Stimulated activated CD4-positive, alpha-beta T cell treated with anti-CD3 and anti-CD28 coated beads, Interleukin-15, amount 100 ng/mL, for 48 hours (primary cell): ENCODE measurements around the gene ATP2C2.
"Not testable (repeated sequence)": the region's sequence is repeated elsewhere in the genome, so short reads cannot be mapped to it uniquely, and the experiment has no call there.

ENCODE experiments used
- DNase-seq, 2 donors: peaks; one replicate each; pipeline ENCODE4 v3.0.0-alpha.2; 2020; ENCODE audit warnings: low read depth in 2 of 2

ATP2C2 gene

DNA sequence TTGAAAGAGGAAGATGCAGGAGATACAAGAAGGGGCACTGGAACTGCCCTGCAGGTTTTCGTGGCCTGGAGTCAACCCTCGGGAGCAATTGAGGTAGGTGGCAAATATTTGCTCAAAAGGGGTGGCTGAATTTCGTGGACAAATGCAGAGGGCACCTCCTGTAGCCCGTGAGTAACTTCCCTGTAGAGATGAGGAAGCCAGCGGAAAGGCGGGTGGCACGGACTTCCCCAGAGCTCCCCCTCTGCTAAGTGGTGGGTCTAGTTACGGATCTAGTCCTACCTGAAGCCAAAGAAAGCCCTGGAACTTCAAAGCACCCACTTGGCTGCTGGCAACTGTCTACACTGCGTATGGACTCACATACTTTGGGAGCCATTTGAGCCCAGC lies 1.0 kb upstream of the ATP2C2 start:
- no peak for DNase-seq

DNA sequence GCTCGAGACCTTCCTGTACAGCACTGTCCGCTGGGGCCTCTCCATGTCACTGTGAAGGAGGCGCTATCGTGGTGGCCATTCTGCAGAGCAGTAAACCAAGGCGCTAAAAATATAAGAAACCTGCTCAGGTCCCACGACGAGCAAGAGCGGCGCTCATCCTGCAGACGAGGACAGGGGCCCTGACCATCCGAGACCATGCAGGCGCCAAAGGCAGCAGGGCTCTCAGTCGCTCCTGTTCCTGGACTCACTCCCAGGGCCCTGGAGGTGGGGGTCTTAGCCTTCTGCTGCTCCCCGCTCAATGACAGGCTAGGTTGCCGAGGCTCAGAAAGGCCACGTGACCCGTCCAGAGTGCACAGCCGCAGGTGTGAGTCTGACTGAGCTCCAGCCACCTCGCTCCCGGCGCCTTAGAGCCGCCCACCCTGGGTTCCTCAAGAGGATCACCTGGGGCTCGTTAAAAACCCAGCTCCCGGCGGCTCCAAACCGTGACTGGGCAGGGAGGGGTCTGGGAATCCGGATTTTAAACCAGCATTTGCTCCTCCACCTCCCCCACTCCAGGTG lies 509 bp upstream of the ATP2C2 start:
- no peak for DNase-seq

DNA sequence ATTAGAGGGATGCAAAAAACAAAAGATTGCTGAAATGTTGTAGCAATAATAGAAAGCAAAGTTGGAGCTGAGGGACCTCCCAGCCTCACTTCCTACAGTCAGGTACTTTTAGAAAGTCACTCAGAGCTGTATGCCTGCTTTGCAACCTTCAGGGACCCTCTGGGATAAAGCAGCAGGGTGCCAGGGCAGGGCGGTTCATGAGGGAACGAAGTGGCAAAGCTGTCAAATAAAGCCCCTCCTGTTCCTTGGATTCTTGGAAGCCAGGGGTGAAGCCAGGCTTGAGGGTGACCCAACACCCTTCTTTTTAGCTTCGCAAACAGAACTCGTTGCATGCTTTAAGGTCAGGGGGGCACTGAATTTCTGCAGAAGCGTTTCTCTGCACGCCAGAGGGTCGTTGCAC lies 767 bp downstream of the ATP2C2 start:
- no peak for DNase-seq

DNA sequence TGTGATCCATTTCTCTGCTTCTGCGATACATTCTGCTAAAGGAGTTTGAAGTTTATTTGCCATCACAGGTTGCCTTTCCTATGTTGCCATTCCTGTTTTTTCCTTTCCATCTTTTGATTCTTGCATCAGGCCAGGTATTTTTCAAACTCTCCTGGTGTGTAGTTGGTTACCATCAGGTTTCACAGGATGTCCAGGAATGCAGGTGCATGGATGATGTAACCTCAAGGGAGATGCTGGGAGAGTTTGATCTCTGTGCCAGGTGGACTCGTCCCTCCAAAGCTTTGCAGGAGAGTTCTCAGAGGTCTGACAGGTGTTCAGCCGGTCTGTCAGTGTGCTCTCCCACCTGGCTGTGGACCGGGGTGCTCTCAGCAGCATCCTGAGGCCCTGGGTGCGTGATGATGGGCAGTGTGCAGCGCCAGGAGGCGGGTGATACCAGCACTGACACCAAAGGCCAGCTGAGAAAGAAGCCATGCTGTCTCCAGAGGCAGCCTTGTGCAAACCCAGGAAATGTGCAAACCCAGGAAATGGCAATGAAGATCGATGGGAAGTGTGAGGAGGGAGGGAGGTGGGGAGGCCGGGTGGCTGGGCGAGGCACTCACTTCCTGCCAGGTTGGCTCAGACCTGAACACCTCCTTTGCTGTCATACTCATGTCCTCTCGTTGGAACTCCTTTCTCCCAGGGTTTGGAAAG lies 1.7 kb downstream of the ATP2C2 start:
- no peak for DNase-seq

DNA sequence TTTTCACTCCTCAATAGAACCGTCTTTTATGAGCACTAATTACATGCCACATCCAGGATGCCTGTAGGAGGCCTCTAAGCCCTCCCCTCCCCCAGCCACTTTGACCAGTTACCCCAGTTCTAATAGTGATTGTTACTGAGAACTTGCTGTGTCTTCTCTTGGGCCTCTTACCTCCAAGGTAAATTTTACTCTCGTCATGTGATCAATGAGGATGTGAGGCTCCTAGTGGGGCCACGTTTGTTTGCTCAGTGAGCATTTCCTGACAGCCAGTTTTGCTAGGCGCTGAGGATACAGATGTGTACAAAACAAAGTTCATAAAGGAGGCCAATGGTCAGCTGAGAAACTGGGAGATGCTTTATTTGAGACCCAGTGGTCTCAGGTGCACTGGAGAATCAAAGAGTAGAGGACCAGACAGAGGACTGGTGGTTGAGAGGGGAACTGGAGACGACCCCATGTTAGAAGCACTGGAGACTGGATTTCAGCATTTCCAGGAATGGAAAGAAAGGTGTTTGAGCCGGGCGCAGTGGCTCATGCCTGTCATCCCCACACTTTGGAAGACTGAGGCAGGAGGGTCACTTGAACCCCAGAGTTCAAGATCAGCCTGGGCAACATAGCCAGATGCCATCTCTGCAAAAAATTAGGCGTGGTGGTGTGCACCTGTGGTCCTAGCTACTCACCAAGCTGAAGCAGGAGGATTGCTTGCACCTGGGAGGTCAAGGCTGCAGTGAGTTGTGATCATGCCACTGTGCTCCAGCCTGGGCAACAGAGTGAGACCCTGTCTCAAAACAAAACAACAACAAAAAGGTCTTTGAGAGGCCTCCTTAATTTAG lies 2.6 kb downstream of the ATP2C2 start:
- no peak for DNase-seq

DNA sequence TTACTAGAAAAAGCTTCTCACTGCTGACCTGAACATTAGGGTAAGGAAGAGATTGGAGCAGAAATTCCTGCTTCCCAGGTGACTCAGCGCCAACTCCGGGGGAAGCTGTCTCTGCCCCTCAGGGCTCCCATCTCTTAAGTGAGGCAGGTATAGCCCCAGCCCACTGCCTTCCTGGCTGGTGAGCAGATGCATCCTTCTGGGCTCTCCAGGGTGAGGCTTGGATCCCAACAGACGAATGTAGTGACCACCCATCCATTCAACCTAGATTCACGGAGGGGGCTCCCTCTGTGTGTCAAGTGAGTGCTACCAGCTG lies 3.2 kb downstream of the ATP2C2 start:
- no peak for DNase-seq

DNA sequence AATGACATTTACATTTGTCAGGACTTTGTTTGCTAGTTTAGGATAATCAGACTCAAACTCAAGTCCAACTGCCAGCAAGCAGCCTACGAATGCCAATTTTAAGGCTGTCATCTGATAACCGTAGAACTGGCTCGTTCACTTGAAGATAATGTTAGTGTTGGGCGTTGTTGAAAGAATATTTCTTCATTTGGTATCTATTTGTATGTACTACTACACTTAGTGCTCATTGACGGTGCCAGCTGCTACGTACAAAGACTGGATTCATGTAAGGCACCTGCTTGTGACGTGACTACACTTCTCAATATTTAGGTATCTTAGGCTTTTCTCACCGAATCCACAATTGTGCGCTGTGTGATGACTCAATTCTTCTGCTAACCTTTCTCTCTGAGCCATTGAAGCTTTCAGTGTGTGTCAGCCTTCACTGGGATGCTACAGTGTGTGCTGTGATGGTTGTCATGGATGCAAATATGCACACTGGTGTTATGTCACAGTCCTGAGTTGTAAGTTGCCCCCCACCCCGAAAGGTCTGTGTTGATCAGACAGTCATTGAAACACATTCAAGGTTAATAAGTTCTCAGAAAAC lies 5.7 kb downstream of the ATP2C2 start:
- DNase-seq, result no peak

DNA sequence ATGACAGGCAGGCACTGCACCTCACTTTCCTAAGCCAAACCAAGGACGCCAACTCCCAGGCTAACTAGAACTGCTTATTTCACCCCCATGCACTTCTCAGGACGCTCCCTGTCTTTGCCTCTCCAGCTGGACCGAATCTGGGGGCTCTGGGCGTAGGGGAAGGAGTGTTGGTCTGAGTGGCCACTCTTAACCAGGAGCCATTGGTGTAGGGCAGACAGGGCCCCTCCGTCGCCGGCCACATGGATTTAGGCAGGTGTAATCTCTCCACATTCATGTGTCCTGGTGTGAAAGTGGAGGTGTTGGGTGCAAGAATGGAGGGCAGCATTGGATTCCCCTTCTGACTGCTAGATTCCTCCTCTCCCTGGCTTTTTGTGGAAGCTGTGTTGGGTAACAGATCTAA lies 9.8 kb downstream of the ATP2C2 start:
- no peak for DNase-seq

DNA sequence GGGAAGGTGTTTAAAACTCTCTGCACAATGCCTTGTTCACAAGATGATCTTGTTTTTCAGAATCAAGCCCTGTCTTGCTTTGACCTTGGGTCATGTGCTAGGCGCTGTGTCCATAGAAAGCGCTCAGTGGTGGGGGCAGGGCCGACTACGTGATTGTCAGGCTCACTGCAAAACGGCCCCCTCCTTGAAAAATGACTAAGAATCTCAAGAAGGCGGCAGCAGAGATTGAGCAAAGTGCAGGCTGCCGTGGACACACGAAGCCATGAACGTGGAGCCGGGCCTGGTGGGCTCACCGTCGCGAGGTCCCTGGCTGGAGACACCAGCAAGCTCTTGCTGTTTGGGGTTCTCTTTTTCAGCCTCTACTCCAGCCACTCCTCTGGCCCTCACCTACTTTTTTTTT lies 10.2 kb downstream of the ATP2C2 start:
- DNase-seq, result no peak

DNA sequence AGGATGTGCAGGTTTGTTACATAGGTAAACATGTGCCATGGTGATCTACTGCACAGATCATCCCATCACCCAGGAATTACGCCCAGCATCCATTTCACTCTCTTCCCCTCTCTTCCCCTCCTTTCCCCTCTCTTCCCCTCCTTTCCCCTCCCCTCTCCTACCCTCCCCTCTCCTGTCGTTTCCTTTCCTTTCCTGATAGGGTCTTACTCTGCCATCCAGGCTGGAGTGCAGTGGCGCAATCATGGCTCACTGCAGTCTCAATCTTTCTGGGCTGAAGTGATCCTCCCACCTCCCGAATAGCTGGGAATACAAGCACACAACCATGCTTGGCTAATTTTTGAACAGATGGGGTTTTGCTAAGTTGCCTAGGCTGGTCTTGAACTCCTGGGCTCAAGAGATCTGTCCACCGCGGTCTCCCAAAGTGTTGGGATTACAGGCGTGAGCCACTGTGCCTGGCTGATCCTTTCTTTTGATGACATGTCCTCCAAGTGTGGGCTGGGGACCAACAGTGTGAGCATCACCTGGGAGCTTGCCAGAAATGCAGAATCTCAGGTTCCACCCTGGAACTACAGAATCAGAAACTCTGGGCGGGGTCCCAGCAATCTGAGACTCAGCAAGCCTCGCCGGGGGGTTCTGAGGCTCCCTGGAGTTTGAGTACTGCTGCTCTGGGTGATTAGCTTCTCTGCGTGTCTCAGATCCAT lies 10.8 kb downstream of the ATP2C2 start:
- no peak for DNase-seq

DNA sequence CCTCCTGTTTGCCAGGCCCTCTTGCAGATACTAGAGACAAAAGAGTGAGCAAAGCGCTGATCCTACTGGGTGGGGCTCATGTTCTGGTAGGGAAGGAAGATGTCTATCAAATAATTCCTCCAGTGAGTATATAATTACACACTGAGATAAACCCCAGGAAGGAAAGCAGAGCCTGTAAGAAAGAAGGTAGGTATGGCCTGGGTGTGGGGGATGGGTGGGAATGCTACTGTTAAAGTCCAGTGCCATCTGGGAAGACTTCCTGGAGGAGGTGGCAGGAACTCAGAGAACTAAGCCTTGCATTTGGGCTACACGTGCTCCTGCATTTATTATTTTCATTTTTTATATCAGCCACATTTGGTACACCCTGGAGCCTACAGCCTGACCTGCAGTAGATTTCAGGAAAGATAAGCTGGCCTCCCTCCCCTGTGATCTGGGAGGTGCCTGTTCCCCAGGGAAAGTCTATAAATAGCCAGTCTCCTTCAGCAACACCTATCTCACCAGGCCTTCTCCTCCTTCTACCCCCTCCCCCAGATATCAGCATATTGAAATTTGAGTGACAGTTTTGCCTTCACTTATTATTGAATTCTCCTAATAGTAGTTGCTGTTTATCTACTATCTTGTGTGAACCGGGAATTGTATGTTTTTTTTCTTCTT lies 11.5 kb downstream of the ATP2C2 start:
- no peak for DNase-seq

DNA sequence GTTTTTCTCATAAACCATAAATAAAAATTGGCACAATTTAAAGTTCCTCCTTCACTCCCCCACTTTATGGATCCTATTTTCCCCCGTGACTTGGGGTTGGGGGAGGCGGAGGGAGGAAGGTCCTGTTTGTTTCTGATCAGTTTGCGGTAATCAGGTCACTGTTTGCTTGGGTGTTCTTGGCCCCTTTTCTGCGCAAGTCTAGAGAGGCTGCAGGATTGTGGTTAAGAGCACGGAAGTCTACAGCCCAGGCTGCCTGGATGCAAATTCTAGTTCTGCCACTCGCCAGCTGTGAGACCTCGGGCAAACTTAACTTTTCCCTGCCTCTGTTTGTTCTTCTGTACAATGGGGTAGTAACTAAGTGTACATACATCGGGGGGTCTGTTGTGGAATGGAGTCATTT lies 12.1 kb downstream of the ATP2C2 start:
- no peak for DNase-seq

DNA sequence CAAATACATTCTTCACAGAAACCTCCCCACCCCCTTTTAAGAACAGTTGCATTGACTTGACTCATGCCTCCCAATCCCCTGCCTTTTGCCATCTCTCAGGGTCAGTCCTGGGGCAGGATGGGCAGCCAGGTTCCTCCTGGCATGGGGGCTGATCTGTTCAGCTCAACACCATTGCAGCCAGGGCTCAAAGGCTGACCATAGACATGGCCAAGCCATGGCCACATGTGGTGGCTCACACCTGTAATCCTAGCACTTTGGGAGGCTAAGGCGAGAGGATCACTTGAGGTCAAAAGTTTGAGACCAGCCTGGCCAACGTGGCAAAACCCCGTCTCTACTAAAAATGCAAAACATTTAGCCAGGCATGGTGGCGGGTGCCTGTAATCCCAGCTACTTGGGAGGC lies 14.1 kb downstream of the ATP2C2 start:
- DNase-seq, result no peak

DNA sequence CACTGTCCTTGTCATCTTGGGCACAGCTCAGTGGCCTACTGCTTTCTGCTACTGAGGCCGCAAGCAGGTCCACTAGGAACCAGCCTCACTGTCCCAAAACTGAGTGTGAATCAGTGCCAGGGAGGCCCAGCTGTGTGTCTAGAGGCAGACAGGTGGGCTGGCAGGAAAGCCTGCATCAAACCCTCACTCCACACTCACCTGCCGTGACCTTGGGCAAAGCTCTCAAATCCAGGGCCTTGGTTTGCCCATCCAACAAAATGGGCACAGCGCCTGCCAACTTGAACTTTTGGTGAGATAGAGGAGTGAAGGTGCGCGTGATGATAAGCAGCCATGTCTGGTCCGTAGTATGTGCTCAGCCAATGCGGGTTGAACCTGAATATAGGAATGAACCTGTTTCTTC lies 14.8 kb downstream of the ATP2C2 start:
- no peak for DNase-seq

DNA sequence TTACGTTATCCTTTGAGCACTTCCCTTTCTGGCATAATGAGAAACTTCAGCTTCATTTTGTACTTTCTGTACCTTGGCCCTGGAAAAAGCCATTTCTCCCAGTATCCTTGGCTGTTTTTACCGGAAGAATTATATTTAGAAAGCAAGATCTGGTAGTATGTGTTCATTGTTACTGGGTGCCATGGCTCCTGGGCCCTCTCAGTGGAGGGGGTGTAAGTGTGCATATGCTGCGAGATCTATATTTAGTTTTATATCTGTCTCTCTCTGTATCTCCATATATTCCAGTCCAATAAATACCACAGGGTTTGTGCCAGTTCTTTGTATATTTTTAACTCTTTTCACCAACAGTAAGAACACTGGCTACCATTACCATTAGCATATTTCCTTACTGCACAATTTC lies 17.7 kb downstream of the ATP2C2 start:
- no peak for DNase-seq

DNA sequence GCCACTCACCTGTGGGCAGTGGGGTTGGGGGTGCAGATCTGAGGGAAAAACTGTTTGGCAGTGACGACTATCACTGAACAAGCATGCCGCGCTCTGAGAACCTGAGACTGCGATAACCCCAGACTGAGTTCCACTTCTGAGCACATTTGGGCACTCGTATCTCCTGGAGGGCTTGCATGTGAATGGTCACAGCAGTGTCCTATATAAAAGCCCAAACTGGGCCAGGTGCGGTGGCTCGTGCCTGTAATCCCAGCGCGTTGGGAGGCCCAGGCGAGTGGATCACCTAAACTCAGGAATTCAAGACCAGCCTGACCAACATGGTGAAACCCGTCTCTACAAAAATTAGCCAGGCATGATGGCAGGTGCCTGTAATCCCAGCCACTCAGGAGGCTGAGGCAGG lies 18.7 kb downstream of the ATP2C2 start:
- DNase-seq, result no peak

DNA sequence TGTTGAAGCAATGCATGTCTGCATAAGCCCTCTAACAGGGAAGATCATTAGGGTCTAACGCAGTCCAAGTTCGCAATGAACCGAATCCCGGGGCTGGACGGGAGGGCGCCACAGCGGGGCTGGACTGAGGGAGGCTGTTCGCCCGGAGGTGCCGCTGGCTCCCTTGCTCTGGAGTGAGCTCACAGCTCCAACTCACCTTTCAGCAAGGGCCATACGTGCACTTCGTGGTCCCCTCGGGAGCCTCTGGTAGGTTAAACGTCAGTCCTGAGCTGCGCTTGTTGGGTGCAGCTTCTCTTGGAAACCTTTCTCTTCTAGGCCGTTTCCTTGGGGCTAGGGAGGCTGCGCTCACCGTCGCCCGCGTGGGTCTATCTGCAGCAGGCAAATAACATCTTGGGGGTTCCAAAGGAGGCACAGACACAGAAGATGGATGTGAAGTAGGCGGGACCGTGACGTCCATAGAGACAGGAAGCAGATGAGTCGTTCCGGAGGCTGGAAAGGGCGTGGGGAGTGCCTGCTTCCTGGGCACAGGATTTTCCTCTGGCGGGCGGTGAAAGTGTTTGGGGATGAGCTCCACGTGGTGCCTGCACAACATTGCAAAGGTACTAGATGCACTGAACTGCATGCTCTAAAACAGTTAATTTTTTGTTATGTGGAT lies 21.9 kb downstream of the ATP2C2 start:
- no peak for DNase-seq

DNA sequence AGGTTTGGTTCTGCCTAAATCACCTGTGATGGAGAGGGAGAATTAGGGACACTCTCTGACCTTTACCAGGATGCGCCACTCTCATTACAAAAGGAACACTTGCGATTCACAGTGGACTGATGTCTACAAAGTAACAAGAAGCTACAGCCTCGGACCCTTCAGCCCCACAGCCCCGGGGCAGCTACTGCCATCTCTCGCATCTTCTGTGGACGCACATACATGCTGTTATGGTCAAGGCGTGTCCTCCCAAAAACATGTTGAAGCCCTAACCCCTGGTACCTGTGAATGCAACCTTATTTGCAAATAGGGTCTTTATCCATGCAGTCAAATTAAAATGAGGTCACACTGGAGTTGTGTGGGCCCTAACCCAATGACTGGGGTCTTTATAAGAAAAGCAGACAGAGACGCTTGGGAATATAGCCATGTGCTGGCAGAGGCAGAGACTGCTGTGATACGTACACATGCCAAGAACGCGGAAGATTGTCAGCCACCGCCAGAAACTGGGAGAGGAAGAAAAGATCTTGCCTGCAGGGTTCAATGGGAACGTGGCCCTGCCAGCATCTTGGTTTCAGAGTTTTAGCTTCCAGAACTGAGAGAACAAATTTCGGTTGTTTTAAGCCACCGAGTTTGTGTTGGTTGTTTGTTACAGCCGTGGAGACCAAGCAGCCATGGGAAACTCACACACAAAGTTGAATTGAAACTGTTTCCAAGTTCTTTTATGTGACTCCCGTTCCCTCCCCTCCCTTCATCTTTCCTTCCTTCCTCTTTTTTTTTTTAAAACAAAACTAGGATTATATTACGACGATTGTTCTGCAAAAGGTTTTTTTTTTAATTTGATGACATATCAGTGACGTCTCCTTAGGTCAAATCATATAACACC lies 23.1 kb downstream of the ATP2C2 start:
- DNase-seq, result no peak

DNA sequence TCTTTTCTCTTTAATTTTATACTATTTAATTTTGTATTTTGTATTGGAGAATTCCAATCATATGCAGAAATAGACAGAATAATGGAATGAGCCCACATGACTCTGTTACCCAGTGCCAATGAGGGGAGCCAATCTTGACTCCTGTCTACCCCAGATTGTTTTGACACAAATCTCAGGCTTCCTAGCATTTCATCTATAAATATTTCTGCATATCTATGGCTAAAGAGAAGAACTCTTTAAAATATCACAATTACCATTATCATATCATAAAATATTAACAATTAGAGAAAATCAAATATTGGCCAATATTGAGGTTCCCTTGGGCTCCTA lies 23.7 kb downstream of the ATP2C2 start:
- no peak for DNase-seq

DNA sequence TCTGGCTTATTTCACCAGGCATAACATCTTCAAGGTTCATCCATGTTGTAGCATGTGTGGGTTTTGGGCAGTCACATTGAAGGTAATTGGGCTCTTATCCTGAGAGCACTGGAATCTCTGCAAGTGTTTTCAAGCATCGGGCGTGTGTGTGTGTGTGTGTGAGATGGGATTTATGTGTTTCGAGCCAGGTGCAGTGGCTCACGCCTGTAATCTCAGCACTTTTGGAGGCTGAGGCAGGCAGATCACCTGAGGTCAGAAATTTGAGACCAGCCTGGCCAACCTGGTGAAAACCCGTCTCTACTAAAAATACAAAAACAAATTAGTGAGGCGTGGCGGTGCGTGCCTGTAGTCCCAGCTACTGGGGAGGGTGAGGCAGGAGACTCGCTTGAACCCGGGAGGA lies 27.7 kb downstream of the ATP2C2 start:
- not testable (repeated sequence) for DNase-seq
